Spleen (tissue), 11 donors: ENCODE measurements around the gene SH3BP5. TPM values are rescaled to one million over a fixed set of nuclear protein-coding genes. Genes with fewer than 3 reads are reported as not detected.

Source experiments
- DNase-seq: peaks from one replicate; pipeline ENCODE4 v3.0.0-alpha.2; 2020
- H3K27ac ChIP-seq, 8 donors: fragments of 200-600 bp; sonication (generic) in 7 of 8; 1 replicate in 4 of 8; 2 replicates in 4 of 8; pipeline versions ENCODE4 v1.5.0 to v1.8.0; 2016 to 2021; ENCODE audit warnings: inconsistent platforms in 4 of 8, mild to moderate bottlenecking in 4 of 8, moderate library complexity in 1 of 8
- H3K27me3 ChIP-seq, 7 donors: fragments of 200-600 bp; sonication (generic) in 6 of 7; replicated peaks in 1 of 7; 1 replicate in 4 of 7; 2 replicates in 3 of 7; pipeline versions ENCODE4 v1.5.0 to v1.8.0; 2016 to 2021; ENCODE audit warnings: inconsistent platforms in 3 of 7, mild to moderate bottlenecking in 1 of 7
- H3K36me3 ChIP-seq, 6 donors: fragments of 200-600 bp; sonication (generic) in 5 of 6; 1 replicate in 4 of 6; 2 replicates in 2 of 6; pipeline versions ENCODE4 v1.5.0 to v1.8.0; 2016 to 2021; ENCODE audit warnings: inconsistent platforms in 2 of 6
- H3K4me1 ChIP-seq, 6 donors: fragments of 200-600 bp; sonication (generic) in 5 of 6; 1 replicate in 3 of 6; 2 replicates in 3 of 6; pipeline versions ENCODE4 v1.5.0 to v1.8.0; 2016 to 2021; ENCODE audit warnings: inconsistent platforms in 3 of 6
- H3K4me3 ChIP-seq, 8 donors: fragments of 200-600 bp; sonication (generic) in 7 of 8; 1 replicate in 4 of 8; 2 replicates in 4 of 8; pipeline versions ENCODE4 v1.5.0 to v1.8.0; 2016 to 2021; ENCODE audit warnings: inconsistent platforms in 4 of 8, mild to moderate bottlenecking in 4 of 8, moderate library complexity in 2 of 8
- H3K9me3 ChIP-seq, 8 donors: fragments of 200-600 bp; sonication (generic) in 7 of 8; 1 replicate in 4 of 8; 2 replicates in 4 of 8; pipeline versions ENCODE4 v1.5.0 to v1.8.0; 2016 to 2021; ENCODE audit warnings: inconsistent platforms in 4 of 8
- CTCF ChIP-seq, 11 experiments: fragments of 200-600 bp in 7 of 11; fragments of 450-650 bp in 4 of 11; sonication (generic) in 4 of 11; IDR thresholded peaks in 8 of 11; conservative IDR thresholded peaks in 3 of 11; 1 replicate in 7 of 11; 2 replicates in 4 of 11; pipeline versions ENCODE4 v1.4.0 to v1.8.0; 2016 to 2021; ENCODE audit warnings: antibody characterized with exemption in 11 of 11, inconsistent platforms in 4 of 11, mild to moderate bottlenecking in 1 of 11
- POLR2A ChIP-seq, 3 donors: fragments of 450-650 bp; IDR thresholded peaks; one replicate each; pipeline ENCODE4 v1.5.1; 2017; ENCODE audit warnings: antibody characterized with exemption in 3 of 3, mild to moderate bottlenecking in 1 of 3
- POLR2AphosphoS5 ChIP-seq, 3 donors: sonication (generic); formaldehyde crosslinking; IDR thresholded peaks; one replicate each; pipeline ENCODE4 v1.5.1; 2017; ENCODE audit warnings: antibody characterized with exemption in 3 of 3
- WGBS, 5 donors: extraction: QIAGEN DNeasy Blood & Tissue Kit in 3 of 5; methylation state at CpG; one replicate each; pipeline versions ENCODE4 v1.1.5 to v1.1.7; 2013 to 2018; 5-methylcytosine and 5-hydroxymethylcytosine counted together
- intact Hi-C: fragments of 100-400 bp; cut with DNase I; formaldehyde crosslinking; loops from one replicate; pipeline ENCODE4 v1.15.0; 2023; ENCODE audit warnings: low total_unique reads
- polyA plus RNA-seq, 3 donors: library from polyadenylated mRNA; stranded (reverse); fragments of 200-250 nt; gene quantifications; one replicate each; pipeline ENCODE4 v1.2.1, GENCODE V29; 2013
- total RNA-seq, 7 donors: library from RNA; depleted of rRNA in 3 of 7; stranded (reverse); fragments of >200 nt in 3 of 7; fragmentation: NEBNext Ultra II Directional in 4 of 7; extraction: Animal tissue kit (Norgen Biotek cat#: 25700) in 4 of 7; gene quantifications; one replicate each; pipeline versions ENCODE4 v1.1.0 to v1.2.1, GENCODE V29; 2016 to 2021
- donor health status: healthy with polysubstance abuse.
- donor health status: DM: no; HTN: no; CAD: no; lungs with moderate emphysema.
- donor health status: DM: no; HTN: no; CAD: no.
- donor health status: Bipolar disorder and iron deficiency.
- donor health status: healthy.
- donor health status: DM: no; HTN: no; CAD: no.
- donor health status: DM: yes; HTN: yes; CAD: no.

The SH3BP5 gene
- total and polyA plus RNA-seq, 10 donors: 36.4 to 75.0 (median 53.7) TPM

- no peaks in the 10 kb centered on the region for H3K27me3 ChIP-seq
- intact Hi-C loops: no loop called here
- H3K9me3 ChIP-seq: no peaks in the 10 kb centered on the region
- no peak for TF ChIP-seq POLR2AphosphoS5 (IDR thresholded peaks at IDR 0.05)
- no peak for TF ChIP-seq POLR2A (IDR thresholded peaks at IDR 0.05)
- TF ChIP-seq CTCF (IDR thresholded peaks at IDR 0.05 in 8 of 11, conservative IDR thresholded peaks at IDR 0.05 in 3 of 11): no peak
- 65 to 81% (median 74%) methylated on average over 3 of the region's 3 CpGs for WGBS, 5 donors
- H3K36me3 ChIP-seq: peaks cover 0 to 90% (median 0%) of the 10 kb centered on the region in 6 donors
- peaks cover 14 to 96% (median 58%) of the 10 kb centered on the region in 6 donors for H3K4me1 ChIP-seq
- no peak for DNase-seq
- no peak overlapping the region for H3K27ac ChIP-seq
- no peak overlapping the region for H3K4me3 ChIP-seq
Measured at GRCh38 chr3:15326037-15326436, 6.3 kb downstream of the SH3BP5 start.

GRCh38 chr3:15325228-15325627, 7.2 kb downstream of the SH3BP5 start:
- no peak for TF ChIP-seq POLR2AphosphoS5 (IDR thresholded peaks at IDR 0.05)
- TF ChIP-seq POLR2A (IDR thresholded peaks at IDR 0.05): no peak
- TF ChIP-seq CTCF (IDR thresholded peaks at IDR 0.05 in 8 of 11, conservative IDR thresholded peaks at IDR 0.05 in 3 of 11): no peak
- intact Hi-C loops: no loop called here
- Histone ChIP-seq H3K27me3 (no peaks in the 10 kb centered on the region), H3K27ac (no peak overlapping the region), H3K36me3 (peaks cover 0 to 89% (median 0%) of the 10 kb centered on the region in 6 donors), H3K9me3 (no peaks in the 10 kb centered on the region), H3K4me1 (peaks cover 9 to 96% (median 58%) of the 10 kb centered on the region in 6 donors), H3K4me3 (no peak overlapping the region)
- WGBS, 5 donors: 93 to 97% (median 94%) methylated on average over 4 of the region's 4 CpGs
- DNase-seq: no peak

- no peak for TF ChIP-seq CTCF (IDR thresholded peaks at IDR 0.05 in 8 of 11, conservative IDR thresholded peaks at IDR 0.05 in 3 of 11)
- no peak for TF ChIP-seq POLR2AphosphoS5 (IDR thresholded peaks at IDR 0.05)
- no peak for TF ChIP-seq POLR2A (IDR thresholded peaks at IDR 0.05)
- intact Hi-C loops: no loop called here
- Histone ChIP-seq H3K36me3 (peaks cover 0 to 81% (median 0%) of the 10 kb centered on the region in 6 donors), H3K4me1 (peaks cover 9 to 96% (median 58%) of the 10 kb centered on the region in 6 donors), H3K27me3 (no peaks in the 10 kb centered on the region), H3K9me3 (no peaks in the 10 kb centered on the region), H3K27ac (no peak overlapping the region), H3K4me3 (no peak overlapping the region)
- WGBS, 5 donors: 83 to 95% (median 91%) methylated on average over 7 of the region's 7 CpGs
- no peak for DNase-seq
Measured at GRCh38 chr3:15324379-15324808, 8.0 kb downstream of the SH3BP5 start.

GRCh38 chr3:15323063-15323462, 9.3 kb downstream of the SH3BP5 start:
- intact Hi-C loops: no loop called here
- WGBS, 5 donors: 94 to 98% (median 97%) methylated on average over 6 of the region's 6 CpGs

More at GRCh38 chr3:15323063-15323462, 9.3 kb downstream of the SH3BP5 start:
- no peak for TF ChIP-seq CTCF (IDR thresholded peaks at IDR 0.05 in 8 of 11, conservative IDR thresholded peaks at IDR 0.05 in 3 of 11)
- Histone ChIP-seq H3K4me1 (peaks cover 4 to 96% (median 56%) of the 10 kb centered on the region in 6 donors), H3K27me3 (no peaks in the 10 kb centered on the region), H3K9me3 (no peaks in the 10 kb centered on the region), H3K36me3 (peaks cover 0 to 68% (median 0%) of the 10 kb centered on the region in 6 donors), H3K4me3 (no peak overlapping the region), H3K27ac (no peak overlapping the region)
- no peak for DNase-seq
